ENCODE results near the gene CEP128.
A peak's percentile ranks its signal among the peaks of the same experiment; 100 is the strongest.

Gene CEP128

DNA sequence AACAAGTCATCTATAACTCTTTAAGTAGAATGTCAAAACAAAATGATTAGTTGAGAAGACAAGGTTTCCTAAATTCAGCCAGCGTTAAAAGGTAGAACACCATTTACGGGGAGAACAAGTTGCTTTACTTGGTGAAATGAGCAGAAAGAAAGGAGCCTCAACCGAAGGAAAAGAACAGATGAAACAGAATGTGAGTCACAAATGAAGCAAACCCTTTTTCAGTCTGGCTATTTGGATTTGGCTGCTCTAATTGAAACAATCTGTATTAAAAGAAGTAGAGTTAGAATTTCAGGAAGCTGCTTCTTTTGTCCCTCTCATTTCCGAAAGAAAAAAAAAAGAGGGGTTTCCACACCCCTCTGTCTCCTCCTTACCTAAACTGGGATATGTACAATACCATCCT lies 34.6 kb downstream of the CEP128 start:
- Histone ChIP-seq H3K27me3 (ENCODE audit: insufficient read depth, low read length, poor library complexity) (no peaks in the 10 kb centered on the region), H3K4me2 (ENCODE audit: insufficient read depth, low read length) (no peak overlapping the region), H3K36me3 (ENCODE audit: insufficient read depth, low read length) (peaks cover 81% of the 10 kb centered on the region), H2AFZ (ENCODE audit: low read depth, low read length) (no peak overlapping the region), H3K79me2 (ENCODE audit: insufficient read depth, low read length) (peaks cover 18% of the 10 kb centered on the region), H3K9me3 (ENCODE audit: insufficient read depth, low read length, severe bottlenecking) (no peaks in the 10 kb centered on the region), H3K4me1 (ENCODE audit: insufficient read depth, low read length) (no peaks in the 10 kb centered on the region), H3K4me3 (ENCODE audit: low read depth in 1 of 2, low read length in 2 of 2) (no peak overlapping the region), H4K20me1 (ENCODE audit: insufficient read depth, low read length) (no peaks in the 10 kb centered on the region), H3K27ac (ENCODE audit: low read length) (no peak overlapping the region), H3K9ac (ENCODE audit: low read depth, low read length) (no peak overlapping the region)
- ATAC-seq (ENCODE audit: insufficient read depth, low read depth), result no peak
- TF ChIP-seq, protein P1, sequence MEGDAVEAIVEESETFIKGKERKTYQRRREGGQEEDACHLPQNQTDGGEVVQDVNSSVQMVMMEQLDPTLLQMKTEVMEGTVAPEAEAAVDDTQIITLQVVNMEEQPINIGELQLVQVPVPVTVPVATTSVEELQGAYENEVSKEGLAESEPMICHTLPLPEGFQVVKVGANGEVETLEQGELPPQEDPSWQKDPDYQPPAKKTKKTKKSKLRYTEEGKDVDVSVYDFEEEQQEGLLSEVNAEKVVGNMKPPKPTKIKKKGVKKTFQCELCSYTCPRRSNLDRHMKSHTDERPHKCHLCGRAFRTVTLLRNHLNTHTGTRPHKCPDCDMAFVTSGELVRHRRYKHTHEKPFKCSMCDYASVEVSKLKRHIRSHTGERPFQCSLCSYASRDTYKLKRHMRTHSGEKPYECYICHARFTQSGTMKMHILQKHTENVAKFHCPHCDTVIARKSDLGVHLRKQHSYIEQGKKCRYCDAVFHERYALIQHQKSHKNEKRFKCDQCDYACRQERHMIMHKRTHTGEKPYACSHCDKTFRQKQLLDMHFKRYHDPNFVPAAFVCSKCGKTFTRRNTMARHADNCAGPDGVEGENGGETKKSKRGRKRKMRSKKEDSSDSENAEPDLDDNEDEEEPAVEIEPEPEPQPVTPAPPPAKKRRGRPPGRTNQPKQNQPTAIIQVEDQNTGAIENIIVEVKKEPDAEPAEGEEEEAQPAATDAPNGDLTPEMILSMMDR (IDR thresholded peaks at IDR 0.05; ENCODE audit: borderline replicate concordance, extremely low read depth, low read length, poor library complexity, severe bottlenecking), result no peak
- no peak for TF ChIP-seq EZH2 (IDR thresholded peaks at IDR 0.05; ENCODE audit: borderline replicate concordance, low read depth, low read length, severe bottlenecking)
- no peak for DNase-seq

DNA sequence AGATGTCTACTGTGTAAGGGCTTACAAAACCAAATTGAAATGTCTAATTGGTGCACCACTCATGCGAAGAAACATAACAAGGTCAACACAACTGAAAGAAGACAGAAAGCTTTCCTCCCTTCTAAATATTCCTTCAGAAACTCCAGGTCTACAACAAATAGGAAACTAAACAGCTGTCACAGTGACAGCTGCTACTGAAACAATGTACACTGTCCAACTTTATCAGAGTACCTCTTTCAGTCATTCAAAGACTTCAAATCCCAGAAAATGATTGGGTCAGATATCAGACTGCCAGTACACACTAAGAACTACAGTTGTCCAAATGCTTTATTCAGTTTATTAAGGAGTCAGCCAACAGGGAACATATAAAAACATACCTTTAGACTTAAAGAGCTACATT lies 35.2 kb downstream of the CEP128 start:
- no peak overlapping the region for H3K27ac ChIP-seq (ENCODE audit: low read length)
- H3K9ac ChIP-seq (ENCODE audit: low read depth, low read length), result no peak overlapping the region
- no peak overlapping the region for H3K4me2 ChIP-seq (ENCODE audit: insufficient read depth, low read length)
- no peak for TF ChIP-seq EZH2 (IDR thresholded peaks at IDR 0.05; ENCODE audit: borderline replicate concordance, low read depth, low read length, severe bottlenecking)
- TF ChIP-seq, protein P1 (IDR thresholded peaks at IDR 0.05; ENCODE audit: borderline replicate concordance, extremely low read depth, low read length, poor library complexity, severe bottlenecking), result no peak
- no peak overlapping the region for H2AFZ ChIP-seq (ENCODE audit: low read depth, low read length)
- H3K4me3 ChIP-seq (ENCODE audit: low read depth in 1 of 2, low read length in 2 of 2), result no peak overlapping the region
- no peaks in the 10 kb centered on the region for H3K9me3 ChIP-seq (ENCODE audit: insufficient read depth, low read length, severe bottlenecking)
- H3K27me3 ChIP-seq (ENCODE audit: insufficient read depth, low read length, poor library complexity), result no peaks in the 10 kb centered on the region
- H3K79me2 ChIP-seq (ENCODE audit: insufficient read depth, low read length), result peaks cover 24% of the 10 kb centered on the region
- H3K4me1 ChIP-seq (ENCODE audit: insufficient read depth, low read length), result no peaks in the 10 kb centered on the region
- no peak for DNase-seq
- H3K36me3 ChIP-seq (ENCODE audit: insufficient read depth, low read length), result peaks cover 84% of the 10 kb centered on the region
- no peak for ATAC-seq (ENCODE audit: insufficient read depth, low read depth)
- no peaks in the 10 kb centered on the region for H4K20me1 ChIP-seq (ENCODE audit: insufficient read depth, low read length)

- Histone ChIP-seq H4K20me1 (ENCODE audit: insufficient read depth, low read length) (no peaks in the 10 kb centered on the region), H3K79me2 (ENCODE audit: insufficient read depth, low read length) (peaks cover 31% of the 10 kb centered on the region), H2AFZ (ENCODE audit: low read depth, low read length) (no peak overlapping the region), H3K4me2 (ENCODE audit: insufficient read depth, low read length) (no peak overlapping the region), H3K9me3 (ENCODE audit: insufficient read depth, low read length, severe bottlenecking) (no peaks in the 10 kb centered on the region), H3K4me3 (ENCODE audit: low read depth in 1 of 2, low read length in 2 of 2) (no peak overlapping the region), H3K9ac (ENCODE audit: low read depth, low read length) (no peak overlapping the region), H3K36me3 (ENCODE audit: insufficient read depth, low read length) (peaks cover 90% of the 10 kb centered on the region), H3K27me3 (ENCODE audit: insufficient read depth, low read length, poor library complexity) (no peaks in the 10 kb centered on the region), H3K4me1 (ENCODE audit: insufficient read depth, low read length) (no peaks in the 10 kb centered on the region), H3K27ac (ENCODE audit: low read length) (no peak overlapping the region)
- TF ChIP-seq, protein P1 (IDR thresholded peaks at IDR 0.05; ENCODE audit: borderline replicate concordance, extremely low read depth, low read length, poor library complexity, severe bottlenecking), result no peak
- TF ChIP-seq EZH2 (IDR thresholded peaks at IDR 0.05; ENCODE audit: borderline replicate concordance, low read depth, low read length, severe bottlenecking), result no peak
- DNase-seq, result no peak
- no peak for ATAC-seq (ENCODE audit: insufficient read depth, low read depth)
These were observed 38.9 kb downstream of the CEP128 start for GRCh38 chr14:80902608-80903007.

- Histone ChIP-seq H3K36me3 (ENCODE audit: insufficient read depth, low read length) (peaks cover 89% of the 10 kb centered on the region), H3K9ac (ENCODE audit: low read depth, low read length) (no peak overlapping the region), H3K27me3 (ENCODE audit: insufficient read depth, low read length, poor library complexity) (no peaks in the 10 kb centered on the region), H3K9me3 (ENCODE audit: insufficient read depth, low read length, severe bottlenecking) (no peaks in the 10 kb centered on the region), H3K4me2 (ENCODE audit: insufficient read depth, low read length) (no peak overlapping the region), H3K4me3 (ENCODE audit: low read depth in 1 of 2, low read length in 2 of 2) (no peak overlapping the region), H3K79me2 (ENCODE audit: insufficient read depth, low read length) (peaks cover 31% of the 10 kb centered on the region), H2AFZ (ENCODE audit: low read depth, low read length) (no peak overlapping the region), H3K4me1 (ENCODE audit: insufficient read depth, low read length) (no peaks in the 10 kb centered on the region), H4K20me1 (ENCODE audit: insufficient read depth, low read length) (no peaks in the 10 kb centered on the region), H3K27ac (ENCODE audit: low read length) (peak overlapping the region; percentile 39; the same call in 1 of the 2 replicates)
- no peak for TF ChIP-seq EZH2 (IDR thresholded peaks at IDR 0.05; ENCODE audit: borderline replicate concordance, low read depth, low read length, severe bottlenecking)
- TF ChIP-seq, protein P1 (IDR thresholded peaks at IDR 0.05; ENCODE audit: borderline replicate concordance, extremely low read depth, low read length, poor library complexity, severe bottlenecking), result no peak
- no peak for ATAC-seq (ENCODE audit: insufficient read depth, low read depth)
- DNase-seq, result no peak
These were observed 39.7 kb downstream of the CEP128 start for GRCh38 chr14:80901822-80902221.

Measured in DND-41 (cell line).